Activated naive CD8-positive, alpha-beta T cell treated with anti-CD3 and anti-CD28 coated beads, Interleukin-2, amount 50 U/mL, for 16 hours (primary cell): ENCODE data around the gene MYT1.

Source experiments
- DNase-seq: peaks from one replicate; pipeline ENCODE4 v3.0.0-alpha.2; 2020; ENCODE audit warnings: low read depth, low spot score

The MYT1 gene

GRCh38 chr20:64212755-64213154 is 48.5 kb downstream of the MYT1 start:
- DNase-seq, result no peak

GRCh38 chr20:64214113-64214512 is 49.9 kb downstream of the MYT1 start:
- DNase-seq, result no peak

- DNase-seq, result no peak
These were observed 50.7 kb downstream of the MYT1 start for GRCh38 chr20:64214952-64215351.

- DNase-seq, result no peak
These were observed 51.8 kb downstream of the MYT1 start for GRCh38 chr20:64216036-64216435.

GRCh38 chr20:64216910-64217309 is 52.7 kb downstream of the MYT1 start:
- no peak for DNase-seq

GRCh38 chr20:64217539-64218221 is 53.4 kb downstream of the MYT1 start:
- DNase-seq, result no peak

- no peak for DNase-seq
These were observed 55.0 kb downstream of the MYT1 start for GRCh38 chr20:64219202-64219601.

- no peak for DNase-seq
These were observed 55.5 kb downstream of the MYT1 start for GRCh38 chr20:64219730-64220129.

GRCh38 chr20:64220420-64220819 is 56.2 kb downstream of the MYT1 start:
- no peak for DNase-seq

- no peak for DNase-seq
These were observed 56.8 kb downstream of the MYT1 start for GRCh38 chr20:64220891-64221527.

- DNase-seq, result no peak
These were observed 58.1 kb downstream of the MYT1 start for GRCh38 chr20:64222291-64222735.

GRCh38 chr20:64222851-64223525 is 58.7 kb downstream of the MYT1 start:
- no peak for DNase-seq

GRCh38 chr20:64223526-64224067 is 59.3 kb downstream of the MYT1 start:
- DNase-seq, result no peak

GRCh38 chr20:64224351-64225170 is 60.3 kb downstream of the MYT1 start:
- no peak for DNase-seq

GRCh38 chr20:64225171-64225595 is 60.9 kb downstream of the MYT1 start:
- DNase-seq, result no peak

GRCh38 chr20:64225828-64226598 is 61.8 kb downstream of the MYT1 start:
- no peak for DNase-seq

- DNase-seq, result no peak
These were observed 62.7 kb downstream of the MYT1 start for GRCh38 chr20:64226686-64227580.

GRCh38 chr20:64228086-64228653 is 63.9 kb downstream of the MYT1 start:
- no peak for DNase-seq

- no peak for DNase-seq
These were observed 64.7 kb downstream of the MYT1 start for GRCh38 chr20:64228751-64229506.
